Measurements from ENCODE around the gene CNN2.

CNN2 gene

DNA sequence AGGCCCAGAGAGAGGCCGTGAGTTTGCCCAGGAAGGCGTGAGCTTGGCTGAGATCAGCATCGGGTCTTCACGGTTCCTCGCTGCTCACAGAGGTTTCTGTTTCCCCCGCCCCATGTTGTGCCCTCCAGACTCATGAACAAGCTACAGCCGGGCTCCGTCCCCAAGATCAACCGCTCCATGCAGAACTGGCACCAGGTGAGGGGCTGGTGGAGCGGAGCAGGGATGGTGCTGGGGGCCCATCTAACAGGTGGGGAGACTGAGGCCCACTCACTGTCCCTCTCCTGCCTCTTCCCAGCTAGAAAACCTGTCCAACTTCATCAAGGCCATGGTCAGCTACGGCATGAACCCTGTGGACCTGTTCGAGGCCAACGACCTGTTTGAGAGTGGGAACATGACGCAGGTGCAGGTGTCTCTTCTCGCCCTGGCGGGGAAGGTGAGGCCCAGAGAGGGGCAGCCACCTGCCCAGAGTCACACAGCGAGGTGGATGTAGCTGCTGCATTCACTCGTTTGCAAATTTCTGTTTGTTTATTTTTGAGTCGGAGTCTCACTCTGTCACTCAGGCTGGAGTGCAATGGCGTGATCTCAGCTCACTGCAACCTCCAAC lies 6.0 kb downstream of the CNN2 start:
- no peak for DNase-seq

DNA sequence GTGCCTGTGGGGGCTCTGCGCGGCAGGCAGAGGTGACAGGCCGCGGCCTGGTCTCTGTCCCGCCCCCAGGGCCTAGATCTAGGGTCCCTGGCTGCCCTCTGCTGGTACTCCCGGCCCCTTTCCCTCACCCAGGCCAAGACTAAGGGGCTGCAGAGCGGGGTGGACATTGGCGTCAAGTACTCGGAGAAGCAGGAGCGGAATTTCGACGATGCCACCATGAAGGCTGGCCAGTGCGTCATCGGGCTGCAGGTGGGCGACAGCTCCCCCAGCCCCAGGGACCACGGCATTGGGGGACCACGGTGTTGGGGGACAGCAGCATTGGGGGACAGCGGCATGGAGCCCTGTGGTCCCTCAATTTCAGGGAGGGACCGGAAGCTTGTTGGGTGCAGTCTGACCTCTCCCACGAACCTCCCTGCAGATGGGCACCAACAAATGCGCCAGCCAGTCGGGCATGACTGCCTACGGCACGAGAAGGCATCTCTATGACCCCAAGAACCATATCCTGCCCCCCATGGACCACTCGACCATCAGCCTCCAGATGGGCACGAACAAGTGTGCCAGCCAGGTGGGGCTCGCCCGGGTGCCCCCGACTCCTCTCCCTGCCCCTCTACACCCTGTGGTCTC lies 9.7 kb downstream of the CNN2 start:
- no peak for DNase-seq

DNA sequence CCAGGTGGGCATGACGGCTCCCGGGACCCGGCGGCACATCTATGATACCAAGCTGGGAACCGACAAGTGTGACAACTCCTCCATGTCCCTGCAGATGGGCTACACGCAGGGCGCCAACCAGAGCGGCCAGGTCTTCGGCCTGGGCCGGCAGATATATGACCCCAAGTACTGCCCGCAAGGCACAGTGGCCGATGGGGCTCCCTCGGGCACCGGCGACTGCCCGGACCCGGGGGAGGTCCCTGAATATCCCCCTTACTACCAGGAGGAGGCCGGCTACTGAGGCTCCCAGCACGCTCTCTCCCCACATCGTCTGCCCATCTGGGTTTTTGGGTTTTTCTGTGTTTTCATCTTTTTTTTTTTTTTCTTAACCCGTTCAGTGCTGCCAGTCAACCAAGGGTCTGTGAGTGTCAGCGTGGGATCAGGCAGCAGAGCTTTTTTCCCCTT lies 11.2 kb downstream of the CNN2 start:
- no peak for DNase-seq

DNA sequence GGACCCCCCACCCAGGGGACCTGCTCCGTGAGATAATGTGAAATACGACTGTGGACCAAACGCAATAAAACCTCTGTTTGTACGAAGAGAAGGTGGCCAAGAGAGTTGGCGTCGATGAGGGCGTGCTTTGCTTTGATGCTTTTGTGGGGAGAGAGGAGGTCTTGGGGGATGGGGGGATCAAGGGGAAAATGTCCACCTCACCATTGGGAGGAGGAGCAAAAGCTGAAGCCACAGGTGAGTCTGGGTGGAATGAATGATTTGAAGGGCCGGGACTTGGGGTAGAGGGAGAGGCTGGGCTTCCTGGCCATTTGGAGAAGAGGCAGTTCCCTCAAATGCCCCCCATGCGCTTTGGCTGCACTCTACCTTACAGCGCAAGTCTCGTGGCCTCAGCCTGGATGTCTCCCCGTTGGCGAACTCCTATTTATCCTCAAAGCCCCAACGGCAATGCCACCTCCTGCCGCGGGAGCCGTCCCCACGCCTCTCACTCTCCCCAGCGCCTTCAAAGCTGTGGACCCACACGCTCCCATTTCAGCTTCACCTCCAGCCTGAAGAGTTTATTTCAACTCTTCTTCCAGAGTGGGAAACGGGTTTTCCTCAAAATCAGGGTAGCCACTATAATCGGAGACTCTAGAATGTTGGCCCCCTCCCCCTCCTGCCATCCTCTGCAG lies 12.7 kb downstream of the CNN2 start:
- DNase-seq: no peak

DNA sequence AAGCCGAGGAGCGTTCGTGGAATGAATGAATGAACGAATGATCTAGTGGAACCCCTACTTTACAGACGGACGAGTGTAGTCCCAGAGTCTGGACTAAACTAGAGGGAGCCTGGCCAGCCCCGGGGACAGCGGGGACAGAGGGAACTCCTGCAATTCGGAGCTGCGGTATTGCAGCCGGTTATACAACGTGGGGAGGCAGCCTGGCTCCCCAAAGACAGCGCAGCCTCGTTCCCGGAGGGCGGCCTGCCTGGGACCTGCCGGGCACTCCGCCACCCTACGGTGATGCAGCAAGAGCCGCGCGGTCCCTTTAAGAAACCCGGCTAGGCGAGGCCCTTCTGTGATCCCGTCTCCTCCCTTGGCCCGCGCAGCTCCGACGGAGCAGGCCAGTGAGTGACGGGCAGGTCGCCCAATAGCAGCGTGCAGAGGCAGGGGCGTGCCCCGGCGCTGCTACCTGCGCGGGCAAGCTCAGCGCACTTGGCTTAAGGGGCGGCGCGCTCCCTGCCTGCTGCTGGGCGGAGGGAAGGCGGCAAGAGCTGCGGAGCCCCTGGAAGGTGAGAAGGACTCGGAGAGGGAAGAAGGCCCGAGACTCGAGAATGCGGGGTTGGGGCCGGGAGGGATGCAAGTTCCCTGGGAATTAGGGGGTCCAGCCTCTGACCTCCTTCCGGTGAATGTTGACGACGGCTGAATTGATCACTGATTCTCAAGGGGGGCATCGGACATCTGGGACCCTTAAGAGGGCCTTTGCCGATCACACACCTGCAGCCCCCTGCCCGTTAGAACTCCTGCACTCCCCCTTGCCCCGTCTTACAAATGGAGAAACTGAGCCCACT lies 13.5 kb downstream of the CNN2 start, which contains the start of gene ABCA7:
ABCA7 (plus strand) TSS at position 462 of the 830 bp plus-strand sequence. CDS start 1,255 bp downstream, outside the sequence.
- DNase-seq: peak; percentile 99

DNA sequence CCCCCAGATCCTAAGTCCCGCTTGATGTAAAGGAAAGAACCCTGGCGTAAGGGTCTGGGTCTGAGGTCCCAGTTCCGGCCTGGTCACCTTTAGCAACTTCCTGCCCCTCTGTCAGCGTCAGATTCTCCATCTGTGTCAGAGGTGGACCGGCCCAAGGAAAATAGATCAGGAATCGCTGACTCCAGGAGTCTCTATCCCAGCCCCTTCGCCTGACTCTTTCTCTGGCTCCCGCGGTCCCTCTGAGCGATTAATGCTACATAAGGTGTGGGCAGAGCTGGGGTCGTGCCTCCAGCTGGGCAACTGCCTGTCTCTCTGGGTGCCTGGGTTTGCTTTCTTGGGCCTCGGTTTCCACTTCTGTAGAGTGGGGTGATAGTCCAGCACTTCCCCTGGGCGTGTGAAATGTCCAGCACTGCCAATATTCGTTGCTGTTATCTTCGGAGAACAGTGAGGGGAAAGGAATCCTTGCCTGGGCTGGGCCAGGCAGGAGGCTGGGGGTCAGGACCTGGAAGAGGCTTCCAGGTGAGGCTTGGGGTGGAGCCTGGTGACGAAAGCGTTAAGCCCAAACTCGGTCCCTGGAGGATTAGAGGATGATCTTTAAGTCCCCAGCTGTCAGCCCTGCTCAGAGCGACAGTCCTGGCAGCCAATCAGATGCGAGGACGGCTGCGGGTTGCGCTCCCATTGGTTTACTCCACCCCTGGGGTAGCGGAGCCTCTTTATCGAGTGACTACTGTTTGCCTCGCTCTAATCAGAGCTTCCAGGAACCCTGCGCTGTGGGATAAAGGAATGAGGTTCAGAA lies 14.3 kb downstream of the CNN2 start:
- peak; percentile 94 for DNase-seq

DNA sequence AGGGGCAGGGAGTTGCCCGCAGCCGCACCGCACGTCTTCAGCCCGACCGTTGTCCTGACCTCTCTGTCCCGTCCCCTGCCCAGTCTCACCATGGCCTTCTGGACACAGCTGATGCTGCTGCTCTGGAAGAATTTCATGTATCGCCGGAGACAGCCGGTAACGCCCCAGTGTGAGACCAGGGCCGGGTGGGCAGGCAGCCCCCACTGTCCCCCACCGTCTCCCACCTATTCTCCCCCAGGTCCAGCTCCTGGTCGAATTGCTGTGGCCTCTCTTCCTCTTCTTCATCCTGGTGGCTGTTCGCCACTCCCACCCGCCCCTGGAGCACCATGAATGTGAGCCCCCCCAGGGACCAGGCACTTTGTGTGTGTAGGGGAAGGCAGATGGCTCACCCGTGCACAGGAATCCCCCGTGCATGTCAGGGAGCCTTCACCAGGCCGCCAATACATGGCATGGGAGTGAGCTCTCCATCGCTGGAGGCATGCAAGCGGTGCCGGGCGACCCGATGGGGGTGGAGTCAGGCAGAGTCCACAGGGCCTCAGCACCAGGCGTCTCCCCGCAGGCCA lies 14.9 kb downstream of the CNN2 start:
- DNase-seq: no peak

DNA sequence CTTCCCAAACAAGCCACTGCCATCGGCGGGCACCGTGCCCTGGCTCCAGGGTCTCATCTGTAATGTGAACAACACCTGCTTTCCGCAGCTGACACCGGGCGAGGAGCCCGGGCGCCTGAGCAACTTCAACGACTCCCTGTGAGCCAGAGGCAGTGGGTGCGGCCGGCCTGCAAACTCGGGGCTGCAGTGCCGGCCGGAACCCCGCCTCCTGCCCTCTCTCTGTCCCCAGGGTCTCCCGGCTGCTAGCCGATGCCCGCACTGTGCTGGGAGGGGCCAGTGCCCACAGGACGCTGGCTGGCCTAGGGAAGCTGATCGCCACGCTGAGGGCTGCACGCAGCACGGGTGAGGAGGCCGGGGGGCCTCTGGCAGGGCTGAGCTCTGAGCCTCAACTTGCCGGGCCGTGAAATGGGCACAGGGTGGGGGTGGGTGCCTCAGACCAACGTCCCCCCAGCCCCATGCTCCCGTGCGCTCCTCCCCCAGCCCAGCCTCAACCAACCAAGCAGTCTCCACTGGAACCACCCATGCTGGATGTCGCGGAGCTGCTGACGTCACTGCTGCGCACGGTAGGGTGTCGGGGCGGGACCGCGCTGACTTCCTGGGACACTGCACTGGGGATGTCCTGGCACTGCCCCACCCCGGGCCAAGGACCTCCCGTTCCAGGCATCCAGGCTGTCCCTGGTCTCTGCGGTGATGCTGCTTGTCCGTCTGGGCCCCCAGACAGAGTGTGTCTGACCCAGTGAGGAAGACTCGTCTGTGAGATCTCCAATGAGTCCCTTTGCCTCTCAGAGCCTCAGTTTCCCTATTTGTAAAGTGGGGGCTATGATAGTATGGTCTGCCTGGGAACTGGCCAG lies 15.7 kb downstream of the CNN2 start:
- DNase-seq: no peak

DNA sequence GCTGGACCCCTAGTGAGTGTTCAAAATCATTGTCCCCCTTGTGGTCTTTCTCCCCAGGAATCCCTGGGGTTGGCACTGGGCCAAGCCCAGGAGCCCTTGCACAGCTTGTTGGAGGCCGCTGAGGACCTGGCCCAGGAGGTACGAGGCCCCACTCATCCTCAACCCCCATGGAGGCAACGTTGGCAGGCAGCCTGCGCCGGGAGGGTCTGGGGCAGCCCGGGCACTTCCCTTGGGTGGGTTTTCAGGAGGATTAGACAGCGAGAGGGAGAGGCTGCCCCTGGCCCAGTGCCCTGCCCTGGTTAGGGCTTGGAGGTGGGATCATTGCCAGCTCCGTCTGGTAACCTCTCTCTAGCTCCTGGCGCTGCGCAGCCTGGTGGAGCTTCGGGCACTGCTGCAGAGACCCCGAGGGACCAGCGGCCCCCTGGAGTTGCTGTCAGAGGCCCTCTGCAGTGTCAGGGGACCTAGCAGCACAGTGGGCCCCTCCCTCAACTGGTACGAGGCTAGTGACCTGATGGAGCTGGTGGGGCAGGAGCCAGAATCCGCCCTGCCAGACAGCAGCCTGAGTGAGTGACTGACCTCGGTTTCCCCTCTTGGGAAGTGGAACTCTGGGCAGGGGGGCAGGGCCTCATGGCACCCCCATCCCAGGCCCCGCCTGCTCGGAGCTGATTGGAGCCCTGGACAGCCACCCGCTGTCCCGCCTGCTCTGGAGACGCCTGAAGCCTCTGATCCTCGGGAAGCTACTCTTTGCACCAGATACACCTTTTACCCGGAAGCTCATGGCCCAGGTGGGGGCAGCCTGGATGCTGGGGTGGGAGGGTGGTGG lies 16.5 kb downstream of the CNN2 start:
- no peak for DNase-seq

DNA sequence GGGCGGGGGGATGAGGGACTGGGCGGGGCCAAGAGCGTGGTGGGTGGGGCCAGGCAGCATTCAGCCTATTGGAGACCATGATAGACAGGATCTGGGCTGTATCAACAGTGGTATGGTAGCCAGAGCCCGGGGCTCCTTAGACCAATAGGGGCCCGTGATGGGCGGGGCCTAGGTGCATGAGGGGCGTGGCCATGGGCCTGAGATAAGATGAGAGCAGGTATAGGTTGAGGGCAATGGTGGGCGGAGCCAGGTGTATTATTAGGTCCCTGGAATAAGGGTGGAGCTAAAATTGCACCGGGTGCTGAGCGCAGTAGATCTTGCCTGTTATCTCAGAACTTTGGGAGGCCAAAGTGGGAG lies 18.8 kb downstream of the CNN2 start:
- peak; percentile 84 for DNase-seq

DNA sequence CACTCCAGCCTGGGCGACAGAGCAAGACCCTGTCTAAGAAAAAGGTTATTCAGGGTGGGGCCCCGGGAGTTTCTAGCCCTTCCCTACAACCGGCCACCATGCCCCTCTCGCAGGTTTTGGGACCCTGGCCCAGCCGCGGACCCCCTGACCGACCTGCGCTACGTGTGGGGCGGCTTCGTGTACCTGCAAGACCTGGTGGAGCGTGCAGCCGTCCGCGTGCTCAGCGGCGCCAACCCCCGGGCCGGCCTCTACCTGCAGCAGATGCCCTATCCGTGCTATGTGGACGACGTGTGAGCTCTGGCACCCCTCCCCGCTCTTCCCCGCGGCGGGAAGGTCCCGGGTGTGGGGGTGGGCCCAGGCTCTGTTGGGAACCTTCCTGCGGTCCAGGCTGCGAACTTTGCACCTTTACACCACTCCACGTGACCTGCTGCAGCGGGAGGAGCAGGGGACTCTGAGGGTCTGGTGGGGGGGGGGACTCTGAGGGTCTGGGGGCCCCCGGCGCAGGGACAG lies 19.8 kb downstream of the CNN2 start:
- no peak for DNase-seq

DNA sequence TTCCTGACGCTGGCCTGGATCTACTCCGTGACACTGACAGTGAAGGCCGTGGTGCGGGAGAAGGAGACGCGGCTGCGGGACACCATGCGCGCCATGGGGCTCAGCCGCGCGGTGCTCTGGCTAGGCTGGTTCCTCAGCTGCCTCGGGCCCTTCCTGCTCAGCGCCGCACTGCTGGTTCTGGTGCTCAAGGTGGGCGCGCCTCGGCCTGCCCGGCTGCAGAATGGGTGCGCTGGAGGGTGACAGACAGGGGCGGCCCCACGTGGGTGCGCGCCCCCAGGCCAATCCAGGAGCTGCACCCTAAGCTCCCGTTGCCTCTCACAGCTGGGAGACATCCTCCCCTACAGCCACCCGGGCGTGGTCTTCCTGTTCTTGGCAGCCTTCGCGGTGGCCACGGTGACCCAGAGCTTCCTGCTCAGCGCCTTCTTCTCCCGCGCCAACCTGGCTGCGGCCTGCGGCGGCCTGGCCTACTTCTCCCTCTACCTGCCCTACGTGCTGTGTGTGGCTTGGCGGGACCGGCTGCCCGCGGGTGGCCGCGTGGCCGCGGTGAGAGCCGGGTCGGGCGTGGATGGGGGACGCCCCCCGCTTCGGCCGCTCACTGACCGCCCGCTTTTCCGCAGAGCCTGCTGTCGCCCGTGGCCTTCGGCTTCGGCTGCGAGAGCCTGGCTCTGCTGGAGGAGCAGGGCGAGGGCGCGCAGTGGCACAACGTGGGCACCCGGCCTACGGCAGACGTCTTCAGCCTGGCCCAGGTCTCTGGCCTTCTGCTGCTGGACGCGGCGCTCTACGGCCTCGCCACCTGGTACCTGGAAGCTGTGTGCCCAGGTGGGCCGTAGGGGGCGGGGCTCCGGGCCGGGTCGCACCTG lies 20.7 kb downstream of the CNN2 start:
- no peak for DNase-seq

DNA sequence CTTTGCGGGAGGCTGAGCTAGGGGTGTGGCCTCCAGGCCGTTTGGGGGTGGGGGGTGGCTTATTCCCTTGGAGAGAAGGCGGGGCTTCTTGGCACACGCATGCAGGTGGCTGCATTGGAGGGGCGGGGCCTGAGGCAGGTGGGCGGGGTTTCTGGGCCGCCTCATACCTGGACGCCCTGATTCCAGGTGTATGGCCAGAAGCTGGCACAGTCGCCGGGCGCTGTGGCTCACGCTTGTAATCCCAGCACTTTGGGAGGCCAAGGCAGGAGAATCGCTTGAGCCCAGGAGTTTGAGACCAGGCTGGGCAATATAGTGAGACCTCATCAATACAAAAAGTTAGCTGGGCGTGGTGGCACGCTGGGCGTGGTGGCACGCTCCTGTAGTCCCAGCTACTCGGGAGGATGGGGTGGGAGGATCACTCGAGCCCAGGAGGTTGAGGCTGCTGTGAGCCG lies 21.3 kb downstream of the CNN2 start:
- no peak for DNase-seq

DNA sequence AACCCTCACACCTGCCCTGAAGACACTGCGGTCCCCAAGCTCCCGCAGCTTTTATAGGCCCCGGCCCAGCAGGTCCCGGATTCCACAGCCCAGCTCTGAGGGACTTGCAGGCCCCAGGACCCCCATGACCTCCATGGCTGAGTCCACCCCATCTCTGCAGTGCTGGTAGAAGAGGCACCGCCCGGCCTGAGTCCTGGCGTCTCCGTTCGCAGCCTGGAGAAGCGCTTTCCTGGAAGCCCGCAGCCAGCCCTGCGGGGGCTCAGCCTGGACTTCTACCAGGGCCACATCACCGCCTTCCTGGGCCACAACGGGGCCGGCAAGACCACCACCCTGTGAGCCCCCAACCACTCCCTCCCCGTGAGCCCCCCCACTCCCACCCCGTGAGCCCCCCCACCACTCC lies 22.7 kb downstream of the CNN2 start:
- no peak for DNase-seq

DNA sequence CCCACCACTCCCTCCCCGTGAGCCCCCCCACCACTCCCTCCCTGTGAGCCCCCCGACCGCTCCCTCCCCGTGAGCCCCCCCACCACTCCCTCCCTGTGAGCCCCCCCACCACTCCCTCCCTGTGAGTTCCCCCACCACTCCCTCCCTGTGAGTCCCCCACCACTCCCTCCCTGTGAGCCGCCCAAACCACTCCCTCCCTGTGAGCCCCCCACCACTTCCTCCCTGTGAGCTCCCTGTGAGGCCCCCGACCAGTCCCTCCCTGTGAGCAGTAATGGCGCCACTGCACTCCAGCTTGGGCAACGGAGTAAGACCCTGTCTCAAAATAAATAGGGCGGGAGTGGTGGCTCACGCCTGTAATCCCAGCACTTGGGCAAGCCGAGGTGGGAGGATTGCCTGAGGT lies 23.4 kb downstream of the CNN2 start:
- no peak for DNase-seq

DNA sequence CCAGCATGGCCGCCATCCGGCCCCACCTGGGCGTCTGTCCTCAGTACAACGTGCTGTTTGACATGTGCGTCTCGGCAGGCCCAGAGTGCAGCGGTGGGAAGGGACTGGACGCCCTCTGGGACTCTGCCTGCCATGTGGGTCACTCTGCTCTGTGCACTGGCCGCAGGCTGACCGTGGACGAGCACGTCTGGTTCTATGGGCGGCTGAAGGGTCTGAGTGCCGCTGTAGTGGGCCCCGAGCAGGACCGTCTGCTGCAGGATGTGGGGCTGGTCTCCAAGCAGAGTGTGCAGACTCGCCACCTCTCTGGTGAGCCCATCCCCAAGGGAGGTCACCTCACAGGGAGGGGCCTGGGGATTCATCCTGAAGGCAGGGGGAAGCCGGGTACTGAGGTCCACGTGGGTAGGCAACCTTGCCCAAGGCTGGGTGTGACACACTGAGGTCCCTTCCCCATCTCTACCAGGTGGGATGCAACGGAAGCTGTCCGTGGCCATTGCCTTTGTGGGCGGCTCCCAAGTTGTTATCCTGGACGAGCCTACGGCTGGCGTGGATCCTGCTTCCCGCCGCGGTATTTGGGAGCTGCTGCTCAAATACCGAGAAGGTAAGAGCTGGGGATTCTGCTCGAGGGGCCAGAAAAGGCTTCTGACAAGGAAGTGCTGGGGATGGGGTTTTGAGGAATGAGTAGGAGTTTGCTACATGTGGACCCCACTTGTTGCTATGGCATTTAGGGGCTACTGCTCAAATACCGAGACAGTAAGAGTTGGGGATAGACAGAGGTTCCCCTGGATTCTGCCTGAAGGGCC lies 24.8 kb downstream of the CNN2 start:
- DNase-seq: no peak

DNA sequence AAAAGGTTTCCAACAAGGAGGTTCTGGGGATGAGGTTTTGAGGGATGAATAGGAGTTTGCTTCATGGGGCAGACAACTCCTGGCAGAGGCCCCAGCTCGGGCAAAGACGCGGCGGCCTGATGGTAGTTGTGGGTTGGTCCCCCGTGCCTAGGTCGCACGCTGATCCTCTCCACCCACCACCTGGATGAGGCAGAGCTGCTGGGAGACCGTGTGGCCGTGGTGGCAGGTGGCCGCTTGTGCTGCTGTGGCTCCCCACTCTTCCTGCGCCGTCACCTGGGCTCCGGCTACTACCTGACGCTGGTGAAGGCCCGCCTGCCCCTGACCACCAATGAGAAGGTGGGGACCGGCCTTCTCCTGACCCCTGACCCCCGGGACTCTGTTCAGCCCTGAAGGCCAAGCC lies 25.4 kb downstream of the CNN2 start:
- no peak for DNase-seq

DNA sequence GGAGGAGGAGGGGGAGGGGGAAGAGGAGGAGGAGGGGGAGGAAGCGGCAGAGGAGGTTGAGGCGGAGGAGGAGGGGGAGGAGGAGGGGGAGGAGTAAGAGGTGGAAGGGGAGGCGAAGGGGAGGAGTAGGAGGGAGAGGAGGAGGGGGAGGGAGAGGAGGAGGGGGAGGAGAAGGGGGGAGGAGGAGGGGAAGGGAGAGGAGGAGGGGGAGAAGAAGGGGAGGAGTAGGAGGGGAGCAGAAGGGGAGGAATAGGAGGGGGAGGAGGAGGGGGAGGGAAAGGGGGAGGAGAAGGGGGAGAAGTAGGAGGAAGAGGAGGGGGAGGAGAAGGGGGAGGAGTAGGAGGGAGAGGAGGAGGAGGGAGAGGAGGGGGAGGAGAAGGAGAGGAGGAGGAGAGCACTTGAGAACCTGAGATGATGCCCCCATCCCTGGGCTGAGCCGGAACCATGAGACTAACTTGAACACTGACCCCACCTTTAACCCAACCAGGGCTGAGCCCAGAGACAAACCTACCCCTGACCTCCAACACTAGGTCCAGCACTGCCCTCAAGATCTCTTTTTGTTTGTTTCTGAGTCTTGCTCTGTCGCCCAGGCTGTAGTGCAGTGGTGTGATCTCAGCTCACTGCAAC lies 26.1 kb downstream of the CNN2 start:
- no peak for DNase-seq
